GM18861 (cell line): ENCODE results near the gene SEC14L3.

Experiments
- ATAC-seq: cut with Tn5 transposase; IDR thresholded peaks from one replicate; pipeline ENCODE4 v1.9.1; 2021; ENCODE audit not compliant: unreplicated experiment

Gene SEC14L3

DNA sequence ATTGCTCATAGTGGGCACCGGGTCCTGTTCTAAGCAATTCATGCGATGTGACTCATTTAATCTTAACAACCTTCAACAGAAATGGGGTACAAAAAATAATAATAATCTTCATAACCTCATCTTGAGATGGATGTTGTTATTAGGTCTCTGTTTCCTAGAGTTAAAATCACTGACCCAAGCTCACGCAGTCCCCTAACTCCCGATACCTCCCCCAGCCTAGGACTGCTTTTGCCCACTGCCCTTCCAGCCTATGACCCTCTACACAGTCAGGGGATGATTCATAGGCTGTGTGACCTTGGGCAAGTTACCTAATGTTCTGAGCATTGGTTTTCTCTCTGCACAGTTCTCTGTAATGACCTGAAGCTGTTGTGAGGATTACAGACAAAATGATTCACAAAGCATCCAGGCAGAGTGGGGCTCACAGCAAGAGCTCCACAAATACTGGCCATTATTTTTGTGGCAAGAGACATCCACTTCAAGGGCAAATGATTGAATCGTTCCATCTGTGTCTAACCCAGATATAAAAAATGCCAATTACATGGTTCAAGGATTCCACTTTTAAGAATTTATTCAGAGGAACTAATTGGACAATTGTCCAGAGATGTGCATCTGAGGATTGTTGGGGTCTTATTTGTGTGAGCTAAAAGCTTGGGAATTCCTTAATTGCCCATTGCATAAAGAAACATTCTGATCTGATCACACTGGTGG, 26.2 kb downstream of the SEC14L3 start:
- ATAC-seq, result no peak

DNA sequence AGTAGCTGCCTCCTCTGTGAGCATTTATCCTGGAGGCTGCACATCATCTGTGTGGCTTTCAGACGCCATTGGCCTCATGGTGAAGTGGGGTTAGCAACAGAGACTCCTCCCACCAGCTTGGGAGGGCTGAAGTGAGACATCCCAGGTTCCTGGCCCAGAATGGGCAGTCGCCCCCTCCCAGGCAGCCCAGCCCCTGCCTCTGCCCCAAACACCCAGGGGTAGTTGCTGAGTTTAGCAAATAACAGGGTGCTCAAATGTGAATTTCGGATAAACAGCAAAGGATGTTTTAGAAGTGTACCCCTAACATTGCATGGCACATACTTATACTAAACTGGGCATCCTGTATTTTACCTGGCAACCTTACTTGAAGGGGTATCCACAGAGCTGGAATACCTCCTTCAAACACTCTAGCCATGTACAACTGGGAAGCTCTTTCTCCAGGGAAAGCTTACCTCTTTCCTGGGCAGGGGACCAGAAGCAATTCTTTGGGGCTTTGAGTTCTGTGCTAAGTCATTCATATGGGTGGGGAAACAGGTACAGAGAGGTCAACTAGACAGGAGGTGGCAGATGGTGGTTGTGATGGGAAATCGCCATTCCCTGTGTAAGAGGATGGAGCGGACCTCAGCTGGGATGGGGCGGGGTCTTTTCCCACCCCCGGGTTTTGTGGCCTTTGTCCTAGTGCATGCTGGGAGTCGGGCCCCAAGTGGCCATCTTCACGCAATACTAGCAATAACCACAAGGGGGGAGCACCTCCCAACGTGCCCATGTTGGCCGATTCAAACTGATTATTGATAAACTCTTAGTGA, 27.0 kb downstream of the SEC14L3 start:
- ATAC-seq, result no peak

DNA sequence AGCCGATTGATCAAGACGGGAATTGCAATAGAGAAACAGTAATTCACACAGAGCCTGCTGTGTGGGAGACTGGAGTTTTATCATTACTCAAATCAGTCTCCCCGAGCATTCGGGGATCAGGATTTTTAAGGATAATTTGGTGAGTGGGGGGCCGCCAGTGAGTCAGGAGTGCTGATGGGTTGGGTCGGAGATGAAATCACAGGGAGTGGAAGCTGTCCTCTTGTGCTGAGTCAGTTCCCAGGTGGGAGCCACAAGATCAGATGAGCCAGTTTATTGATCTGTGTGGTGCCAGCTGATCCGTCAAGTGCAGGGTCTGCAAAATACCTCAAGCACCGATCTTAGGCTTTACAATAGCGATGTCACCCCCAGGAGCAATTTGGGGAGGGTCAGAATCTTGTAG, 30.7 kb downstream of the SEC14L3 start:
- no peak for ATAC-seq

DNA sequence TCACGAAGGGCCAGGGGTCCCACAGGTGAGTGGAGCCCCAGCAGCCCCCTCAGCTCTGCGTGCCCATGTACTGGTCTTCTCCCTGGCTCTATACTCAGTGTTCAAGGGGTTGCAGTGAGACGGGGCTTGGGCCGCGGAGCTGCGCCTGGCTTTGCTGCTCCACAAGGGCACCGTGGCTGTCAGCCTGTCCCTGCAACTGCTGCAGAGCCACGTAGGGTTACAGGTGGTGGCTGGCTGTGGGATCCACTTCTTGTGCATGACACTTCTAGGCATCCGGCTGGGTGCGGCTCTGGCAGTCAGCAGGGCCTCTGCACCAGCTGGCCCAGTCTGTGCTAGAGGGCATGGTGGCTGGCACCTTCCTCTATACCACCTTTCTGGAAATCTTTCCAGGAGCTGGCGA, 32.0 kb downstream of the SEC14L3 start:
- no peak for ATAC-seq

DNA sequence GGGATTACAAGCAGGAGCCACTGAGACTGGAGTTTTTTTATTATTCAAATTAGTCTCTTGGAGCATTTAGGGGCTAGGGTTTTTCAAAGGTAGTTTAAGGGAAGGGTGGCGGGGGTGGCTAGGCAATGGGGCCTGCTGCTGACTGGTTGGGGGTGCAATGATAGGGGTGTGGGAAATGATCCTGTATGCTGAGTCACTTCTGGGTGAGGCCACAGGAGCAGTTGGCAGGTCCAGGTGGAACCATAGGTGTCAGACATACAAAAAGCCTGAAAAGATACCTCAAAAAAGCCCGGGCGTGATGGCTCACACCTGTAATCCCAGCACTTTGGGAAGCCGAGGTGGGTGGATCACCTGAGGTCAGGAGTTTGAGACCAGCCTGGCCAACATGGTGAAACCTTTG, 32.6 kb downstream of the SEC14L3 start:
- ATAC-seq, result no peak

DNA sequence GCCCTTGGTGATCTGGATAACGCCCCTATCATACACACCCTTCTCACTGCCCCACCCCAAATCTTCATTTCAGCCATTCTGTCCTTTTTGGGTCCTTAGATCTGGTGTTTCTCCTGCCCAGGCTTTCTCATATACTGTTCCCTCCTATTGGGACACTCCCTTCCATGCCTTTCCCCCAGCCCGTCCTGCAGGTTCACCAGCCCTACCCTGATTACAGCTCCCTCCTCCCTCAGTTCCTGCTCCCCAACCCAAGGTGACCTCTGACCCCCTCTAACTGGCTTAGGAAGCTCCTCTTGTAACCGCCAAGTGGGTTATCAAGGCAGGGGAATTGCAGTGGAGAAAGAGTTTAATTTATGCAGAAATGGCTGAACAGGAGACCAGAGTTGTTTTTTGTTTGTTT, 33.3 kb downstream of the SEC14L3 start:
- ATAC-seq, result no peak

DNA sequence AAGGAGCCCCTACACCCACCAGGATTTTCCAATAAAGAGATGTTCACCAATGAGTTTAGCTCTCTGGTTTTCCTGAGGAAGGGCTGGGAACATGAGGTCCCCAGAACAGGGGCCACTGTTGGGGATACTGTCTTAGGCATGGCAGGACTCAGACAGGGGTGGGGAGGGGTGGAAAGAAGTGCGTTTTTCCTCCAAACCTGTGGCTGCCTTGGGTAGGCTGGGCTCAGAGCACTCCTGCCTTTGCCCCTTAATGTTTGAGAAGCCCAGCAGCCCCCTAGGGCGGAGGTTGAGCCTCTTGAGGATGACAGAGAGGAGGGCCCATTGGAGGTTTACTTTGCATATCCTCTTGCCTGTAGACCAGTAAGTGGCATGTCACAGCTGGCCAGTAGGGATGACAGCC, 35.6 kb downstream of the SEC14L3 start:
- no peak for ATAC-seq

DNA sequence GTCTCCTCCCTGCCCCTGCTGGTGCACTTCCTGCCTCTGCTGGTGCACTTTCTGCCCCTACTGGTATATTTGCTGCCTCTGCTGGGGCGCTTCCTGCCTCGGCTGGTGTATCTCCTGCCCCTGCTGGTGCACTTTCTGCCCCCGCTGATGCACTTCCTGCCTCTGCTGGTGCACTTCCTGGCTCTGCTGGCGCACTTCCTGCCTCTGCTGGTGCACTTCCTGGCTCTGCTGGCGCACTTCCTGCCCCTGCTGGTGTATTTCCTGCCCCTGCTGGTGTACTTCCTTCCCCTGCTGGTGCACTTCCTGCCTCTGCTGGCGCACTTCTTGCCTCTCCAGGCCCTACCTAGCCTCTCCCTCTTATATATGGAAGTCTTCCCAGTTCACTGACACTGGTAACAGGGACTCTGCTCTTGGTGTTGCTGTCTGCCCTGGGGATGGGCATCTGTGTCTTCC, 36.1 kb downstream of the SEC14L3 start:
- ATAC-seq, result no peak

DNA sequence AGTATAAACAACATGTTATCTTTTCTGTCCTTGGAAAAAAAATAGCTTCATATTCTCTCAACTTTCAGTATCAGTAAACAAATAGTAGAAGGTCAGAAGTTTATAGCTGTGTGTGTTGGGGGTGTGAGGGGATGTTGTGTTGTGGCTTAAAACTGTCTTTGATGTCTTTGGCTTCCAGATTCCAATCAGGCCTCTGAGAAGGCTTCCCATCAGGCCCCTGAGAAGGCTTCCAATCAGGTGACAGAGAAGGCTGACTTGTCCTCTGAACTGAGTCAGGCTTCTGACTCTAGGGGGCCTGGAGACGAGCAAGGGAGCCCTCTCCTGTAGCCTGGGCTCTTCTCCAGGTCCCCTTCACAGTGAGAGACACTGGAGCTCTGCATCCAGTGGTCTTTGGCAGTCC, 37.0 kb downstream of the SEC14L3 start:
- ATAC-seq, result no peak

DNA sequence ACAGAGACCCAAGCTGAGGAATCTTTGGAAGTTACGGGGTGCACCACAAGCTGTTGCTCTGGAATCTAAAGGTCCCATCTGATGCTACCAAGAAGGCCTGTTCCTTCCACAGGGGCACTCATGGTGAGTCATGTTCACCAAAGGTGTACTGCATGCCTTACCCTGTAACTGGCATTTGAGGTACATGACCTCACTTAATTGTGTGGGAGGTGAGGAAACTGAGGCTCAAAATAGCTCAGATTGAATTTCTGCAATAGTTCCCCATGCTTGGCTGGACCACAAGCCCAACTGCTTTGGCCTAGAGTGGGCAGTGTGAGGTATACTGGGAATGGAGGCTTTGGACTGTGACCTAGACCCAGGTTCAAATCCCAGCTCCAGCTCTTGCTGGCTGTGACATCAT, 38.0 kb downstream of the SEC14L3 start:
- no peak for ATAC-seq

DNA sequence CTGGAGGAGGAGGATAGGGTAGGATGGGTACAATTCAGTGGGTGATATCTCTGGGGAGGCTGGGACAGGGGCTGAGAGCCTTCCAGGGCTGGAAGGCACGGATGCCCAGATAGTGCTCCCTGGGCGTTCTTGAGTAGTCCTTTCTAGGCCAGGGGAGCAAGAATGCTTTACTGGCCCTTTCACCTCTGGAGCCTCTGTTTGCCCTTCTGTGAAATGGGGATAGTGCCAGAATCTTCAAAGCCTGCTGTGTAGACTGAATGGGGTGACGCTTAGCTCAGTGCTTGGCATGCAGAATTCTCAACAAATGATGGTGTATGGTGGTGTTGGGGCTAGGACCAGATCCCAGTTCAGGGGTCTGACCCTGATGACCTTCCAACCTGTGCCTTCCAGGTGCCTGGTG, 38.6 kb downstream of the SEC14L3 start:
- ATAC-seq, result no peak

DNA sequence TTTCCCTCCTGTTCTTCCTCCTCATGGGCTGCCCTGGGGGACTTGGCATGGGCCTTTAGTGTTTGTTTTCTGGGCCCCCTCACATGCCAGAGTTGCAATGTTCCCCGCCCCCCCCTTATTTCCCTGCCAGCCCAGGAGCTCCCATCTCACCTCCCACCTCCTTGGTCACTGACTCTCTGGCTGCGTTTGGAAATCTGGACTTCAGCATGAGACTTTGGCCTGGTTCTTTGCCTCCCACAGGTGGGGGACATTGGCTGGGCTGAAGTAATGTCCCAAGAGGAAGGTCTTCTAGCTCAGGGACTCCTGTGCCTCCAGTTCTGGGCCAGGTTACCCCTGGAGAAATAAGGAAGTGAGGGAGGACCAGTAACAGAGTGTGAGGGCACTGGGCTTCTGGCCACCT, 39.3 kb downstream of the SEC14L3 start:
- ATAC-seq, result no peak

DNA sequence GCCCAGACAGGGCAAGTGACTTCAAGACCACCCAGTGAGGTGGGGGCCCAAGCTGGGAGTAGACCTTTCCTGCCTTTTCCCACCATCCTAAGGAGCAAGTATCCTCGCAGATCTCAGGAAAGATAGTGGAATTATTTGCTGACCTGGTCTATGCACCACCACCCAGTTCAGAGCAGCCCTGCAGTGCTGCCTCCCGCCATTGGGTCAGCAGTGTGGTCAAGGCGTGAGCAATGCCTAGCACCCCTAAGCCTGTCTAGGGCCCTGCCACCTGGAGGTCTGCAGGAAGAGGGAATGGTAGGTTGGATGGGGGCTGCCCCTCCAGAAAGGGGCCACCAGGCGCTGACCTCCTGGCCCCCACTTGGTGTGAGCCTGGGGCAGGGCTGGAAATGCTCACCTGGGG, 39.7 kb downstream of the SEC14L3 start:
- ATAC-seq, result no peak

DNA sequence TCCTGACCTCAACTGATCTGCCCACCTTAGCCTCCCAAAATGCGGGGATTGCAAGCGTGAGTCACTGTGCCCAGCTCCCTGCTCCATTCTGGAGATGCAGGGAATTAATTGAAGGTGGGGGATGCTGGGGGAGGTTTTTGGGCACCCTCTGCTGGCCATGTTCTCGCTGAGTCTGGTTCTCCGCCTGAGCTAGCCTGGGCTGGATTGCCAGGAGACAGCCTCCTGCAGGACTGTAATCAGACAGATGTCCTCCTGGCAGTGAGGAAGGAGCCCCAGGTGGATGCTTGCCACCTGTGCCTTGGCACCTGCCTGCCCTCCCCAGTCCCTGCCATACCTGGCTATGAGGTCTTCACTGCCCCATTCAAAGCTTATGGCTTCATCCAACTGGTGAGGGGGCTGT, 40.9 kb downstream of the SEC14L3 start:
- no peak for ATAC-seq

DNA sequence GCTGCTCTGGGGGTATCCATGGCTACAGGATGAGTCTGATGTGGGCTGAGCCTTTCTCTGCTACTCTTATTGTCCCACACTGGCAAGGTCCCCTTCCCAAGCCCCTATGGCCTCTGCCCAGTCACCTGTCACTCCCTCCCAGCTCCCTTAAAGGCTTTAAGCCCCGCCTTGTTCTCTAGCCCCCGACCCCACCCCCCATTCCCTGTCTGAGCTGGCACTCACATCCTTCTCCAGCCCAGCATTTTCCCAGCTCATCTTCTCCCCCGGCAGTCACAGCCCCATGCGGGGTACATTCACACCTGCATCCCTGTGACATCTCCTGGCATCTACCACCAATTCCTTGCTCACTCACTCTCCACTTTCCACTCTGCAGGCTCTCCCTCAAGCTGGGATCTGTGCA, 41.9 kb downstream of the SEC14L3 start:
- no peak for ATAC-seq

DNA sequence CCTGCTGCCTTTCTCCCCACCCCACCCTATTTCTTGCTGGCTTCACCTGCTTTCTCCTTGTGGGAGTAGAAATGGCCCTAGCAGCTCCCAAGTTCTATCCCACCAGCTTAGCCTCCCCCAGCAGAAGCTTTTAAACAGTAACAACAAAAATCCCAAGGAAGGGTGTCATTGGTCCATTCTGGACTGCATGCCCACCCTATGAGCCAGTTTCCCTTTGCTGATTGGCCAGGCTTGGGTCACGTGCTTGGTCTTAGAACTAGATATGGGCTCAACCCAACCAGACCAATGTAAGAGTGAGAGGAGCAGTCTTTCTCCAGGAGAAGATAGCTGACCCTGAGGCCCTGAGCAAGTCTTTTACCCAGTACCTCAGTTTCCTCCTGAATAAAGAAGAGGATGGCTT, 43.9 kb downstream of the SEC14L3 start:
- no peak for ATAC-seq

DNA sequence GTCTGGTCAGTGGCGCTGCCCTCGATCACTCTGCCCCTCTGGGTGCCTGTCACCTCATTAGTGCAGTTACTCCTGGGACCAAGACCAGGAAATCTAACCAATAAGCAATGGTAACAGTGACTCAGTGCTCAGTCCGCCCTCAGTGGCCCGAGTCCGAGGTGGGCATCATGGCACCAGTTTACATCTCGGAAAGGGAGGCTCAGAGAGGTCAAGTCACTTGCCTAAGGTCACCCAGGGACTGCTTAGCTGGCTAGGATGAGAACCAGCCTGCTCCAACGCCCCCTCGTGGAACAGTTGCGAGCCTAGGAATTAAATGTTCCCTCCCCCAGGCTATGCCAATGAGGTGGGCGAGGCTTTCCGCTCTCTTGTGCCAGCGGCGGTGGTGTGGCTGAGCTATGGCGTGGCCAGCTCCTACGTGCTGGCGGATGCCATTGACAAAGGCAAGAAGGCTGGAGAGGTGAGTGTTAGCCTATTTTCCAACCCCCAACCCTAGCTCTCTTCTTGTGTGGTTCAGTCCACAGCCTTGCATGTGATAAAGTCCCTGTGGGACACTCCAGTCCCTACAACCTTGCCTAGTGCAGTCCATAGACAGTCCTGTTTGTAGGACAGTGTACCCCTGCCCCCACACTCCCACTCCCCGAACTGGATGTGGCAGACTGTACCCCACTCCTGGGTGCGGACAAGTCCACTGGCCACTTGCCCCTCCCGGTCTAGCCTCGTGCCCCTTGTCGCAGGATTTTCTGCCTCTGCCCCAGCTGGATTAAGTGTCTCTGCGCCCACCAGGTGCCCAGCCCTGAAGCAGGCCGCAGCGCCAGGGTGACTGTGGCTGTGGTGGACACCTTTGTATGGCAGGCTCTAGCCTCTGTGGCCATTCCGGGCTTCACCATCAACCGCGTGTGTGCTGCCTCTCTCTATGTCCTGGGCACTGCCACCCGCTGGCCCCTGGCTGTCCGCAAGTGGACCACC, 45.1 kb downstream of the SEC14L3 start:
- no peak for ATAC-seq

DNA sequence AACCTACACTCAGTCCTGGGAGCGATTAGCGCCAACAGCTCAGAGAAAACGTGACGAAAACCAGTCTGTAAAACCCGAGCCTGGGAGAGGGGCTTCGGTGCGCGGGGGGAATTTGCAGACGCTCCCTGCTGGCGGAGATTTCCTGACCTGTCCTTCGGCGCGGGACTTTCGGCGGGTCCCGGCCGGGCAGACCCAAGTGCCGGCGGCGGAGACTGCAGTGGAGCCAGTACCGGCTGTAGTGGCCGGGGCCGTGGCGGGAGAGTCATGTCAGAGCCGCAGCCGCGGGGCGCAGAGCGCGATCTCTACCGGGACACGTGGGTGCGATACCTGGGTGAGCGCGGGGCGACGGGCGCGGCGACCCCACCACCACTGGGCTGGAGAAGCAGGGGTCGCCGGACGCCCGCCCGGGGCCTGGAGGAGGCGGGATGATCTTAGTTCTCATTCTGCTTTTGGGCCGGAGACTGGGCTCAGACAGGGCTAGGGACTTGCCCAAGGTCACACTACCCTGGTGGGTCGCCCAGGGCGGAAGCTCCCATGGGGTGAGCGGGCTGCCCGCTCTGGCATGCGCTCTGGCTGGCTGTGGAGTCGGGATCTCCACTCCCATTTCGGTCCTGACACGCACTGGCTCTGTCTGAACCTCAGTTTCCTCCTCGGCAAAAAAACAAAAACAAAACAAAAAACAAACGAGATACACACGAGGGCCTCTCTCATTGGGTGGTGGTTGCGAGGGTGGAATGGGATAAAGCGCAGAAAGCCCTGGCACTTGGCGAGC, 46.0 kb downstream of the SEC14L3 start, which contains the start of gene MTFP1:
Gene MTFP1, plus strand, starts transcription at position 153 of the 772 bp plus-strand sequence. Its CDS starts 112 bp downstream, at position 265.
- no peak for ATAC-seq

DNA sequence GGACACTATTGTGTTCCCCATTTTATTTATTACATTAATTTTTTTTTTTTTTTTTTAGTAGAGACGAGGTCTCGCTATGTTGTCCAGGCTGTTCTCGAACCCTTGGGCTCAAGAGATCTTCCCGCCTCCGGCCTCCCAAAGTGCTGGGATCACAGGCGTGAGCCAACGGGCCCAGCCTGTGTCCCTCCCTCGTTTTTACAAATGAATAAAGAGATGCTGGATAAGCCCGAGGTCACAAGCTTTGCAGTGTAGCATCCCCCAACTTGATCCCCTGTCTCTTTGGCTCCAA, 46.5 kb downstream of the SEC14L3 start:
- ATAC-seq, result no peak

DNA sequence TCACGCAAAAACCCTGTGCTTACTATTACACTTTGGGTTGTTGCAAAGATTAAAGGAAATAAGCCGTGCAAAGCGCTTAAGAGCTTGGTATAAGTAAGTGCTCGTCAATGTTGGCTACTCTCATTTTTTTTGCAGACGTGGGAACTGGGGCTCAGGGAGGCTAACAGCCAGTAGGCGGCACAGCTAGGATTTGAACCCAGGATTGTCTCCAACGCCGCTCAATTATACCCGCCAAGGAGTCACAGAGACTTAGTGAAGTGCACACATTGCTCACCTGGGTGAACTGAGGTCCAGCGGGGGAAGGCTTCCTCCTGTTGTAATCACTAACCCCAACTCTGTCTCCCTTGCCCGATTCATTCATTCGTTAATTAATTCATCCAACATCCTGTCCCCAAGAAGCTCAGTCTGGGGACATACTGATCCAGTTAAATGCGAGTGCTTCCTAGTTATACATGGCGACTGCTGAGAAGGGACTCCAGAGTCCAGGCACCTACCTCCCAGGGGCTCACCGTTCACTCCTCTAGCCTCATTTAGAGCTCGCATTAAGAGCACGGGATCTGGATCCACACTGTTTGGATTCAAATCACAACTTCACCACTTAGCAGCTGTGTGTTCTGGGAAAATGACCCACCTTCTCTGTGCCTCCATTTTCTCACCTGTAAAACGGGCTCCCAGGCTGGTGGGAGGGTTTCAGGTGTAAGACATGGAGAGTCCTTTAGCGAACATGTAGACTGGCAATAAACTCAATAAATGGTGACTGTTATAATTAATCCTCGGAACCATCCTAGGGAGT, 47.1 kb downstream of the SEC14L3 start:
- no peak for ATAC-seq
